ENCODE measurements around the gene ADCY2. TPM values are rescaled to one million over a fixed set of nuclear protein-coding genes. Genes with fewer than 3 reads are reported as not detected.
A peak's percentile ranks its signal among the peaks of the same experiment; 100 is the strongest.

The ADCY2 gene
- total RNA-seq, 1 donor from 2014 or later, result 1.5 TPM

DNA sequence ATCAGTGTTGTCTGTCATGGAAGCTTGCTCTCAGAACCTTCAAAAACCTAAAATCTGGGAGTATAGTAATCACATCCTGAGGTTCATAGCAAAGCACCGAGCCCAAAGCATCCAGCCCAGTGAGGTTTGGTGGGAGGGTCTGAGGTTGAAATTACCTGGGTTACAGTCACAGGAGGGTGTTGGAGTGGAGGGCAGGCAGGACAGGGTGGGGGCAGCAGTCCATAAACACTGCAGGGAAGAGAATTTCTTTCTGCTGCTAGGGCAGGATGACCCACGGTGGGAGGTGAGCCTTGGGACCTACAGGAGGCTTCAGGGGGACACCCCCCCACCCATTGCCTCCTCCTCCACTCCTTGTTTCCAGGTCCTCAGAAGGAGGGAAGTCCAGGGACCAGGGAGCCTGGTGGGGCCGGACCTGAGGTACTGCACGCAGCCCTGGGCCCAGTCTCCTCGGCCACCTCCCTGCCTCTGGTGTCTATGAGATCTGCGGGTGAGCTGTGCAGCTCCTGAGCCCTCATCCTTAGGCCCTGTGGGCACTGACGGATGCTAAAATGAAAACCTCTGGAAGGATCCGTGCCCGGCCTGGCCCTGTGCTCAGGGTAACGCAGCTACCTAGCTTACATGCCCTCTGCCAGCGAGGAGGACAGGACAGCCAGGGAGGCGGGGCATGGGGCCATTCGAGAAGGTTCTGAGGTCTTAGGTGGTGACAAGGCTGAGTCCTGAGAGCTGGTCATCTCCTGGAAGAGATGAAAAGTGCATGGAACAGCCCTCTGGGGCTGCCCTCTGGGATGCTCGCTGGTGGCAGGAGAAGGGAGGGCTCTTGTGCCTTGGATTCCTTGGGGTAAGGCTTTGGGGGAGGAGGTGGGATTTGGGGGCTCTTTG is 1.8 kb upstream of the ADCY2 start:
- H3K27ac Mint-ChIP-seq (ENCODE audit: unreplicated experiment), result peak overlapping the region; percentile 68
- peak overlapping the region; percentile 81 for H3K4me3 Mint-ChIP-seq (ENCODE audit: unreplicated experiment)
- no peaks in the 10 kb centered on the region for H3K9me3 Mint-ChIP-seq (ENCODE audit: unreplicated experiment)
- peaks cover 4% of the 10 kb centered on the region for H3K36me3 Mint-ChIP-seq (ENCODE audit: low read depth, unreplicated experiment)
- no peak for DNase-seq (ENCODE audit: low spot score)
- TF ChIP-seq, protein P1, sequence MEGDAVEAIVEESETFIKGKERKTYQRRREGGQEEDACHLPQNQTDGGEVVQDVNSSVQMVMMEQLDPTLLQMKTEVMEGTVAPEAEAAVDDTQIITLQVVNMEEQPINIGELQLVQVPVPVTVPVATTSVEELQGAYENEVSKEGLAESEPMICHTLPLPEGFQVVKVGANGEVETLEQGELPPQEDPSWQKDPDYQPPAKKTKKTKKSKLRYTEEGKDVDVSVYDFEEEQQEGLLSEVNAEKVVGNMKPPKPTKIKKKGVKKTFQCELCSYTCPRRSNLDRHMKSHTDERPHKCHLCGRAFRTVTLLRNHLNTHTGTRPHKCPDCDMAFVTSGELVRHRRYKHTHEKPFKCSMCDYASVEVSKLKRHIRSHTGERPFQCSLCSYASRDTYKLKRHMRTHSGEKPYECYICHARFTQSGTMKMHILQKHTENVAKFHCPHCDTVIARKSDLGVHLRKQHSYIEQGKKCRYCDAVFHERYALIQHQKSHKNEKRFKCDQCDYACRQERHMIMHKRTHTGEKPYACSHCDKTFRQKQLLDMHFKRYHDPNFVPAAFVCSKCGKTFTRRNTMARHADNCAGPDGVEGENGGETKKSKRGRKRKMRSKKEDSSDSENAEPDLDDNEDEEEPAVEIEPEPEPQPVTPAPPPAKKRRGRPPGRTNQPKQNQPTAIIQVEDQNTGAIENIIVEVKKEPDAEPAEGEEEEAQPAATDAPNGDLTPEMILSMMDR (IDR thresholded peaks at IDR 0.05; ENCODE audit: unreplicated experiment), result no peak
- peaks cover 8% of the 10 kb centered on the region for H3K27me3 Mint-ChIP-seq (ENCODE audit: unreplicated experiment)
- peaks cover 13% of the 10 kb centered on the region for H3K4me1 Mint-ChIP-seq (ENCODE audit: unreplicated experiment)

DNA sequence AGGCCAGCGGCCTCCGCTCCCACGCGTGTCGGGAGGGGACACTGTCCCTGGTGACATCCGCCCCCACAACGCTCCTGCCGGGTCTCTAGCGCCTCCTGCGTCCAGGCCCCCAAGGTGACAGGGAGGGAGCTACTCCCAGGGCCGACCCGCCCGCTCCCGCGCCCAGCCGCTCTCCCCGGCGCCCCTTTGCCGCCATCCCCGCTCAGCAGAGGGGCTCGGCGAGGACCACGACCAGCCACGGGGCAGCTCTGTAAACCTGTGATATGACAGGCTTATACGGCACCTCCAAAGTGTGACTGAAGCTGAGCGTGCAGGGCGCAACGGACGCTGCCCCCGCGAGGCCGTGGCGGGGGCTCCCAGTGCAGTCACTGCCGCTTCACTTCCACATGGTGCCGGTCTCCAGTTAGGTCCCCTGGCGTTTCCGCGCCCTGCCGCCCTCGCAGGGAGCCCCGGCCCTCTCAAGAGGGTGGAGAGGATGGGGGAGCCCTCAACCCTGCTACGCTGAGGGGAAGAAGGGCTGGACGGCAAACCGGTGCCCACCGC is 978 bp upstream of the ADCY2 start:
- H3K36me3 Mint-ChIP-seq (ENCODE audit: low read depth, unreplicated experiment), result peaks cover 4% of the 10 kb centered on the region
- H3K4me3 Mint-ChIP-seq (ENCODE audit: unreplicated experiment), result peak overlapping the region; percentile 65
- peaks cover 13% of the 10 kb centered on the region for H3K4me1 Mint-ChIP-seq (ENCODE audit: unreplicated experiment)
- H3K27ac Mint-ChIP-seq (ENCODE audit: unreplicated experiment), result no peak overlapping the region
- TF ChIP-seq, protein P1 (IDR thresholded peaks at IDR 0.05; ENCODE audit: unreplicated experiment), result peak; percentile 21
- DNase-seq (ENCODE audit: low spot score), result peak; percentile 56
- H3K27me3 Mint-ChIP-seq (ENCODE audit: unreplicated experiment), result peaks cover 8% of the 10 kb centered on the region
- H3K9me3 Mint-ChIP-seq (ENCODE audit: unreplicated experiment), result no peaks in the 10 kb centered on the region

DNA sequence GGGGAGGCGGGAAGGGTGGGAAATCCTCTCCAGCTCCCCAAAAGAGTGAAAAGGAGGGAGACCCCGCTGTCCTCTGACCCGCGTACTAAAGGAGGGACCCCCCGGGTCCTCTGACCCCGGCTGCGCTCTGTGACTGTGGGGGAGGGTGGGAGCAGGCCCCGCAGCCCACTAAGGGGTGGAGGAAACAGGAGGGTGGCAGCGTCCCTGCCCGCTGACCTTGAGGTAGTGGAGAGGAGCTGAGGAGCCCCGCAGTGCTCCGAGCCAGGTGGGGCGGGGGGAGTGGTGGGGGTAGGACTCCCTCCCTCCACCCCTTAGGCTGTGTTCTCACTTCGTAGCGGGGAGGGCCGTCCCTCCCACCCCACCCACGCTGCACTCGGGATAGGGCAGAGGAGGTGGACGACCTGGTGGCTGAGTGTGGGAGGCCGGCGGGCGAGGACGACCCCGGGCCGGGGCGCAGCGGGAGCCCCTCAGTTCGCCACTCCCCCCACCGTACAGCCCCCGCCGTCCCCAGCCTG is 449 bp upstream of the ADCY2 start:
- Mint-ChIP-seq H3K9me3 (ENCODE audit: unreplicated experiment) (no peaks in the 10 kb centered on the region), H3K36me3 (ENCODE audit: low read depth, unreplicated experiment) (peaks cover 4% of the 10 kb centered on the region), H3K4me1 (ENCODE audit: unreplicated experiment) (peaks cover 13% of the 10 kb centered on the region), H3K4me3 (ENCODE audit: unreplicated experiment) (peak overlapping the region; percentile 65), H3K27ac (ENCODE audit: unreplicated experiment) (no peak overlapping the region), H3K27me3 (ENCODE audit: unreplicated experiment) (peaks cover 8% of the 10 kb centered on the region)
- no peak for DNase-seq (ENCODE audit: low spot score)
- TF ChIP-seq, protein P1 (IDR thresholded peaks at IDR 0.05; ENCODE audit: unreplicated experiment), result no peak

DNA sequence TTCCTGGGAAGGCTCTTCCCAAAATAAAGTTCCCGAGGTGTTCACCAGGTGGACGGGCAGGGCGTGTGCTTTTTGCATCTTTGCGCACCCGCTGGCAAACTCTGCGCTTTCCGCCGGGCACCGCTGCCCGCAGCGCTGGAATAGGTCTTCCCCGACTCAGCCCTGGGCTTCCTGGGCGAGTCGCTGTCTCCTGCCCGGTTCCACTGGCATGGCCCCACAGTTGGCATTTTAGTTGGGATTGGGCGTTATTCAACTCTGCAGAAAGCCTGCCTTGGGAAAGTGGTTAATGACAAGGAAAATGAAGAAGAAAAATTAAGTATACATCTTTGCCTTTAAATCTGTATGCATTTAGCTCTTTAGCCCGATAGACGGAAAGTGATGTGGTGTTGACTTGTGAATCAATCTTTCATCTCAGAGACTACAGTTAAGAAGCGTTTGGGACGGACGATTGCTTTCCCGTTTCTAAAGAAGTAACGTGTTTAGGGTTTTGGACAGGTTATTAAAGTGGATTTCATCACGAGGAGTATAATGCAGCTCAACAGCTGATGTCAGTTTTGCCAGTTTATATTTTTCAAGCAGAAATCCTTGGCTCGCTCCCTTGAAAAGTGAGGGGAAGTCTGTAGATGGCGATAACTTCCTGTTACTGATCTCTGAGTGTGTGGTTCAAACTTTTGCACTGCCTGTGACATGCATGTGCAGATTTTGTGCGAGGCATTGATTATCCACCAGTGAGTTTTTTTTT is 946 bp downstream of the ADCY2 start:
- Mint-ChIP-seq H3K9me3 (ENCODE audit: unreplicated experiment) (no peaks in the 10 kb centered on the region), H3K27me3 (ENCODE audit: unreplicated experiment) (peaks cover 8% of the 10 kb centered on the region), H3K4me3 (ENCODE audit: unreplicated experiment) (peak overlapping the region; percentile 92), H3K36me3 (ENCODE audit: low read depth, unreplicated experiment) (peaks cover 4% of the 10 kb centered on the region), H3K27ac (ENCODE audit: unreplicated experiment) (peak overlapping the region; percentile 77), H3K4me1 (ENCODE audit: unreplicated experiment) (peaks cover 13% of the 10 kb centered on the region)
- TF ChIP-seq, protein P1 (IDR thresholded peaks at IDR 0.05; ENCODE audit: unreplicated experiment), result no peak
- peak; percentile 15 for DNase-seq (ENCODE audit: low spot score)

Measured in endothelial cell (in vitro differentiated cells).